HepG2 (cell line): Measurements from ENCODE around the gene GNA15.

Source experiments
- BRD4 ChIP-seq: sonication (generic); formaldehyde crosslinking; IDR thresholded peaks from 2 replicates; pipeline ENCODE4 v1.4.0; 2020; ENCODE audit warnings: missing genetic modification reagents
- CBFB ChIP-seq: sonication (generic); formaldehyde crosslinking; IDR thresholded peaks from 2 replicates; pipeline ENCODE4 v1.4.0; 2020; ENCODE audit warnings: missing genetic modification reagents
- ETS1 ChIP-seq: sonication (generic); formaldehyde crosslinking; IDR thresholded peaks from 2 replicates; pipeline ENCODE4 v1.4.0; 2020; ENCODE audit warnings: missing genetic modification reagents
- FOXK2 ChIP-seq: fragments of 450-650 bp; IDR thresholded peaks from 2 replicates; pipeline ENCODE4 v1.6.1; 2016
- FOXM1 ChIP-seq: sonication (generic); formaldehyde crosslinking; IDR thresholded peaks from 2 replicates; pipeline ENCODE4 v1.5.0; 2020; ENCODE audit warnings: missing genetic modification reagents
- IRF2 ChIP-seq: IDR thresholded peaks from 2 replicates; pipeline ENCODE4 v1.6.1; 2018; ENCODE audit warnings: missing genetic modification reagents, missing compliant biosample characterization
- POLR2A ChIP-seq, 2 experiments: IDR thresholded peaks; 2 replicates each; pipeline ENCODE4 v1.6.1; 2011; ENCODE audit warnings: low read depth in 2 of 2, low read length in 2 of 2, mild to moderate bottlenecking in 1 of 2, moderate library complexity in 1 of 2; ENCODE audit not compliant: insufficient read depth in 1 of 2
- RFX5 ChIP-seq: IDR thresholded peaks from 2 replicates; pipeline ENCODE4 v1.6.1; 2011; ENCODE audit warnings: low read depth, low read length, improper control_type of control experiment
- SETDB1 ChIP-seq: sonication (generic); formaldehyde crosslinking; IDR thresholded peaks from 2 replicates; pipeline ENCODE4 v1.5.1; 2020; ENCODE audit warnings: missing genetic modification reagents, mild to moderate bottlenecking, borderline replicate concordance
- TCF12 ChIP-seq, 2 experiments: fragments of 450-650 bp in 1 of 2; sonication (generic) in 1 of 2; formaldehyde crosslinking in 1 of 2; IDR thresholded peaks; 2 replicates each; pipeline versions ENCODE4 v1.6.1 to v1.8.0; 2017 to 2022; ENCODE audit warnings: antibody characterized with exemption in 1 of 2, mild to moderate bottlenecking in 1 of 2, missing genetic modification reagents in 1 of 2, moderate library complexity in 1 of 2
- ZNF180 ChIP-seq: sonication (generic); formaldehyde crosslinking; IDR thresholded peaks from 2 replicates; pipeline ENCODE4 v1.4.0; 2020; ENCODE audit warnings: low read depth, missing genetic modification reagents, borderline replicate concordance
- ZNF274 ChIP-seq: sonication (generic); formaldehyde crosslinking; IDR thresholded peaks from 2 replicates; pipeline ENCODE4 v1.5.1; 2020; ENCODE audit warnings: mild to moderate bottlenecking, missing genetic modification reagents
- ZNF292 ChIP-seq: sonication (generic); formaldehyde crosslinking; IDR thresholded peaks from 2 replicates; pipeline ENCODE4 v1.8.1; 2022; ENCODE audit warnings: mild to moderate bottlenecking, low read depth, missing genetic modification reagents, borderline replicate concordance
- ZNF326 ChIP-seq: sonication (generic); formaldehyde crosslinking; IDR thresholded peaks from 2 replicates; pipeline ENCODE4 v1.4.0; 2020; ENCODE audit warnings: missing genetic modification reagents, borderline replicate concordance

GRCh38 chr19:3193256-3194105, 57.6 kb downstream of the GNA15 start:
- TF ChIP-seq ZNF292 (CRISPR knock-in tag) (no peak), BRD4 (no peak), CBFB (CRISPR knock-in tag) (no peak), RFX5 (no peak), IRF2 (no peak), POLR2A (IDR thresholded peaks at IDR 0.05; ENCODE audit: insufficient read depth in 1 of 2, low read depth in 2 of 2, low read length in 2 of 2) (no peak), SETDB1 (CRISPR knock-in tag) (no peak), ZNF180 (CRISPR knock-in tag) (no peak), FOXK2 (no peak), ETS1 (CRISPR knock-in tag) (no peak), ZNF274 (no peak), TCF12 (IDR thresholded peaks at IDR 0.05) (no peak), TCF12 (CRISPR knock-in tag; IDR thresholded peaks at IDR 0.05) (no peak), ZNF326 (CRISPR knock-in tag) (no peak), FOXM1 (CRISPR knock-in tag) (no peak)
